HEK293T (cell line): ENCODE measurements around the gene ARHGEF26.

Experiments
- ARNT ChIP-seq: fragments of 450-650 bp; IDR thresholded peaks from 2 replicates; pipeline ENCODE4 v1.6.1; 2017; ENCODE audit warnings: mild to moderate bottlenecking
- BHLHE40 ChIP-seq: fragments of 450-650 bp; IDR thresholded peaks from 2 replicates; pipeline ENCODE4 v1.6.1; 2016; ENCODE audit warnings: mild to moderate bottlenecking, moderate library complexity, borderline replicate concordance
- ELF4 ChIP-seq: fragments of 450-650 bp; IDR thresholded peaks from 2 replicates; pipeline ENCODE4 v1.6.1; 2017; ENCODE audit warnings: antibody characterized with exemption
- FOXA1 ChIP-seq: fragments of 450-650 bp; IDR thresholded peaks from 2 replicates; pipeline ENCODE4 v1.6.1; 2016; ENCODE audit warnings: mild to moderate bottlenecking
- FOXK2 ChIP-seq: fragments of 450-650 bp; IDR thresholded peaks from 2 replicates; pipeline ENCODE4 v1.6.1; 2016; ENCODE audit warnings: mild to moderate bottlenecking
- FOXM1 ChIP-seq: fragments of 450-650 bp; IDR thresholded peaks from 2 replicates; pipeline ENCODE4 v1.6.1; 2017; ENCODE audit warnings: mild to moderate bottlenecking, borderline replicate concordance
- HDGF ChIP-seq: fragments of 450-650 bp; IDR thresholded peaks from 2 replicates; pipeline ENCODE4 v1.6.1; 2017; ENCODE audit warnings: antibody characterized with exemption, borderline replicate concordance
- L3MBTL2 ChIP-seq: fragments of 450-650 bp; conservative IDR thresholded peaks from 2 replicates; pipeline ENCODE4 v1.6.1; 2016; ENCODE audit warnings: mild to moderate bottlenecking
- NFRKB ChIP-seq: fragments of 450-650 bp; IDR thresholded peaks from 2 replicates; pipeline ENCODE4 v1.6.1; 2016; ENCODE audit warnings: mild to moderate bottlenecking, moderate library complexity
- PKNOX1 ChIP-seq: fragments of 450-650 bp; IDR thresholded peaks from 2 replicates; pipeline ENCODE4 v1.6.1; 2016
- SP1 ChIP-seq: fragments of 450-650 bp; IDR thresholded peaks from 2 replicates; pipeline ENCODE4 v1.6.1; 2017

- TF ChIP-seq NFRKB (no peak), SP1 (no peak), BHLHE40 (no peak), ARNT (no peak), FOXM1 (no peak), L3MBTL2 (no peak), FOXA1 (no peak), PKNOX1 (no peak), FOXK2 (no peak), HDGF (no peak), ELF4 (no peak)
These were observed 154.1 kb downstream of the ARHGEF26 start for GRCh38 chr3:154275292-154275691.
